ENCODE measurements around the gene SUV39H1.

Gene SUV39H1

DNA sequence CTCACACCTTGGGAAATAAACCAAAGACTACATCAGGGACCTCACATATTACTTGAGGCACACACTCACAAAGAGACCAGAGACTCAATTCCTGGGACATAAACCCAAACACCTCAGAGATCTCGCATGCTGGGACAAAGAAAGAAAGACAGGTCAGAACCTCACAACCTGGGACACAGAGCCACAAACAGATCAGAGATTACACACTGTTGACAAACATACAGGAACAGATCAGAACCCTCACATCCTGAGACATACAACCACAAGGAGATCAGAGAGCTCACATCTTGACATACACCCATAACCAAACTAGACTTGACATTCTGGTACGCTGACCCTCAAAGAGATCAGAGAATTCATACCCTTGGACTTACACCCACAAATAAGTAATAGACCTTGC is 17.3 kb downstream of the SUV39H1 start:
- DNase-seq (ENCODE audit: low spot score), result no peak

DNA sequence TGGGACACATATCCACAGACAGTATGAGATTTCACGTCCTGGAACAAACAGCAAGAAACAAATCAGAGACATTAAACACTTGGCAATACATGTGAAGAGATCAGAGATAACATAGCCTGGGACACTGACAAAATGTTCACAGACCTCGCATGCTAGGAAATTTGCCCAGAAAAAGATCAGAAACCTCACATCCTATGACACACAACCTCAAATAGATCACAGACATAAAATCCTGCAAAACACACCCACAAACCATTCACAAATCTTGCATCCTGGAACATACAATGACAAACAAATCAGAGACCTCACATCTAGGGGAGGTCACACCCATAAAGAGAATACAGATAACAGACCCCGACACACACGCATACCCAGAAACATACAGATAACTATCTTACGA is 18.0 kb downstream of the SUV39H1 start:
- DNase-seq (ENCODE audit: low spot score), result no peak

- DNase-seq (ENCODE audit: low spot score), result no peak
Observed at GRCh38 chrX:48715072-48715471, 18.5 kb downstream of the SUV39H1 start.

DNA sequence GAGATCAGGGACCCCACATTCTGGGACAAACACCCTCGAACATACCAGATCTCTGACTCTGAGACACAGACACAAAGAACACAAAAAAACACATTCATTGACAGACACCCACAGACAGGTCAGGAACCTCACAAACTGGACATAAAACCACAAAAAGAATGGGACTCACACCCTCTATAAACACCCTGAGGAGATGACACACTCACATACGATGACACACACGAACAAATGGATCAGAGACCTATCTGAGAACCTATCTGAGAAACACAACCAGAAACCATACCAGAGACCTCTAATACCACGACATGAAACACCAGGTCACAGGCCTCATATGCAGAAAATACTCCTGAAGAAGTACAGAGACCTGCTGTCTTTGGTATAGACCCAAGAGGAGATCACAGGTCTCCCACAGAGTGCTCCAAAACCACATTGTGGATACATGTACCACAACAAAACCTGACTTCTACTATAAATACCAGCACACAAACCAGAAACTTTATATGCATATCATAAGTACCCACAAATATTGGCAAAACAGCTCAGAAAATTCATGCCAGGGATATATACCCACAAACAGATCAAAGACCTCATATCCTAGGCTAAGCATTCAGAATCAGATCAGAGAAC is 19.5 kb downstream of the SUV39H1 start:
- no peak for DNase-seq (ENCODE audit: low spot score)

DNA sequence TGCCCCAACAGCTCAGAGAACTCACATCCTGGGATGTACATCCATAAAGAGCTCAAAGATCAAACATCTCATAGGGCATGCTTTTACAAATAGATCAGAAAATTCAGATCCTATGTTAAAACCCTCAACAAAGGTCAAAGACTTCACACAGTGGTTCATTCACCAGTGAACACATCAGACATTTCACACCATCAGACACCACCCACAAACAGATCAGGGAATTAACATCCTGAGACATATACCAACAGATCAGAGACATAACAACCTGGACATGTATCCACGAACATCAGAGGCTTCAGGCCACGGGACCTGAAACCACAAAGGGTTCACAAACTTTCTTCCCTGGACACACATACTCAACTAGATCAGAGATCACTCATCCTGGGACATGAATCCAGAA is 23.4 kb downstream of the SUV39H1 start:
- no peak for DNase-seq (ENCODE audit: low spot score)

GRCh38 chrX:48720577-48721250 is 24.2 kb downstream of the SUV39H1 start:
- no peak for DNase-seq (ENCODE audit: low spot score)

- DNase-seq (ENCODE audit: low spot score), result no peak
Observed at GRCh38 chrX:48721916-48722315, 25.4 kb downstream of the SUV39H1 start.

DNA sequence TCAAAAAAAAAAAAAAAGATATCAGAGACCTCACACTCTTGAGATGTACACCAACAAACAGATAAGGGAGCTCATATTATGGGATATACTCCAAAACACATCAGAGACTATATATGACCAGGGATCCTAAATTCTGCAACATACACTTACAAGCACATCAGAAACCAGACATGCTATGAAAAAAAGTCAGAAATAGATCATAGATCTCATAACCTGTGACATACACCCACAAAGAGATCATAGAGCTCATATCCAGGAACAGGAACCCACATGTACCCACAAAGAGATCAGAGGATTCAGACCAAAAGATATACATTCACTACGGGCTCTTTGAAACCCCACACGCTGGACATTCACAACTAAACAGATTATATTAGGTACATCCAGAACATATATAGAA is 30.1 kb downstream of the SUV39H1 start:
- DNase-seq (ENCODE audit: low spot score), result no peak

GRCh38 chrX:48728653-48729052 is 32.1 kb downstream of the SUV39H1 start:
- no peak for DNase-seq (ENCODE audit: low spot score)

DNA sequence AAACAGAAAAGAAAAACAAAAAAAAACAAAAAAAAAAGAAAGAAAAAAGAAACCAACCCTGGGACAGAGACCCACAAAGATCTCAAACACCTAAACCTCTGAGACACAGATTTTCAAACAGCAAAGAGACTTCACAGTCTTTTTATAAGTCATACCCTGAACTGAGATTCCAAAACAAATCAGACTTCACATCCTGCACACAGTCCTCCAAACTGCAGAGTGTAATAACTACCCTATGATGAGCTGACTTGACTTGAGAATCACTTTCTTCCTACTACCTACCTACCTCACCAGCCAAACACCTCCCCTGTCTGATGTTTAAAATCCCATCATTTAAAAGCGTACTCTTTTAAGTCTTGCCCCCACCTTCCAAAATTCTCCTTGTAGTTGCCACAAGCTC is 39.8 kb downstream of the SUV39H1 start:
- no peak for DNase-seq (ENCODE audit: low spot score)

DNA sequence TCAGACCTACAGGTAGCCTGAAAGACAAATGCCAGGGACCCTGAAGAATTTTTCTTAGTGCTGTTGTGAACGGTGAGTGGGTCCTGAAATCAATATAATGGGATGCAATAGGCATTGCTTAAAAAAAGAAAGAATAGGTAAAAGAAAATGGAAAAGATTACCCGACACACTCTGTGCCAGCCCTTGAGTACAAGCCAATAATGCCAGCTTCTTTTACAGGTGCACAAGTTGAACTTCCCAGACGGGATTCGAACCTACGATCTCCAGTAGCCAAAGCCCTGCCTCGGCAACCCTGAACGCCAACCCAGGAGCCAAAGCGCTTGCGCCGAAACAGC is 40.3 kb downstream of the SUV39H1 start:
- no peak for DNase-seq (ENCODE audit: low spot score)

DNA sequence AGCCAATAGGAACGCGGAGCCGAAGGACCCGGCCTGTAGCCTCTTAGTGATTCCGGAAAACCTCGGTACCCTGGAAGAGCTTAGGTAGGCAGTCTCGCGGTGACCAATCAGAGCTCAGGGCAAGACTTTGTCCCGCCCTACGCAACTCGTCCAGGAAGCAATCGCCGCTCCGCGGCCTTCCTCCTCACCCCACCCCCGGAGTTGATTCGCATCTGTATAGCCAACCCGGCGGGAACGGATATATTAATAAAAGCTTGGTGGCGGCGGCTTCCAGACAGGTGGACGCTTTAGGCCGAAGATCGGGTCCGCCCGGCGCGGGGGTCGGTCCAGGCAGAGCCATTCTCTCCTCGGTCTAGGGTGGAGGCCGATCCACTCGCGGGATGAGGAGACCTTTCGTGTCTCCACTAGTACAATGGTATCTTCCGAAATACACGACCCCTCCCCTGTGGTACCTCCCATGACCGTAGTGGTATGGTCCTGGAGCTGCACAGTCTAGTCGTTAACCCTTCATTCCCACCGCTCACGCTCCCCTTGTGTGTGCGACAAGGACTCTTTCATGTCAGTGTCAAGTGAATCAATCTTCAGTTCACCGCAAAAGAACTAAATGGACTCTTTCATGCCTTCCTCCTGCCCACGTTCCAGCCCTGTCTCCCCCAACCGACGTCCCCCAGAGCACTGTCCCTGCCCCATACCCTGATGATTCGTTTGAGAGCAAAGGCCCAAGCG is 40.8 kb downstream of the SUV39H1 start:
- peak; percentile 92 for DNase-seq (ENCODE audit: low spot score)

DNA sequence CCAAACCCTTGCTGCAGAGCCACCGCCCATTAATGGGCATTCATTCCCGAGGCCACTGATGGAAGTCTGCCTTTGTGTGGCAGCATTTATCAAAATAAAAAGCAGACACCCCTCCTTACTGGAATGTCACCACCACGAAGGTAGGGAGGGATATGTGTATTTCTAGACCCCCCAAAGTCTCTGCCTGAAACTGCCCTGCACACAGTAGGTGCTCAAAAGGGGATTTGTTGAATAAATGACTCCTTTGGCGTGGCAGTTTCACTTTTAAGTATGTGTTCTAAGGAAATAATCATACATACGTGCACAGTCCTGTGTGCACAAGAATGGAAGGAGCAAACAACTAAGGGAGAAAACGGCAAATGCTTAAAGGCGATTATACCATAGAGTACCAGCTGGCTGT is 41.4 kb downstream of the SUV39H1 start:
- no peak for DNase-seq (ENCODE audit: low spot score)

- DNase-seq (ENCODE audit: low spot score), result no peak
Observed at GRCh38 chrX:48741834-48742233, 45.3 kb downstream of the SUV39H1 start.

- DNase-seq (ENCODE audit: low spot score), result no peak
Observed at GRCh38 chrX:48745222-48745621, 48.7 kb downstream of the SUV39H1 start.

DNA sequence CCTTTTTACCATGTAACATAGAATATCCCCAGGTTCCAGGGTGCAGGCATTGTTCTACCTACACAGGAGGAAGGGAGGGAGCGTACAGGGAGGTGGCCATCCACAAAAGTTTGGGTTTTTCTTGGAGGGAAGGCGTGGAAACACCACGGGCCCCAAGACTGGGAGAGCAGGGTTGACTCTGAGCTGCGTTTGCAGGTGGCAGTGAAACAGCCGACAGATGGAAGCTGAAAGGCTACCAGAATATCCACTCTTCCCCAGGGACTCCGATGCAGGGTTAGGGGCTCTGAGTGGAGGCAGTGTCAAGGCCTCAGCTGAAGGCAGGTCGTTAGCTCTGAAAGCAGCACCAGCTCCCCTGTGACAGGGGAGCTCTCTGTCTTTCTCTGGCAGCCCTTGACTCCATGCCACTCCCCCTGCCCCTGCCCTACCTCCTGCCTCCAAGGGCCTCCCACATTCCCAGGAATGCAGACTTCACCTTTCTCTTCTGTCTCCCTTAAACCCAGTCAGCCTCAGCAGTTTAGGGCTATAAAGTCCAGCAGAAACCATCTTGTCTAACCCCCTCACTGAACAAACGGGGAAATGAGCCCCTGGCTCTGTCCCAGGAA is 51.0 kb downstream of the SUV39H1 start:
- no peak for DNase-seq (ENCODE audit: low spot score)

DNA sequence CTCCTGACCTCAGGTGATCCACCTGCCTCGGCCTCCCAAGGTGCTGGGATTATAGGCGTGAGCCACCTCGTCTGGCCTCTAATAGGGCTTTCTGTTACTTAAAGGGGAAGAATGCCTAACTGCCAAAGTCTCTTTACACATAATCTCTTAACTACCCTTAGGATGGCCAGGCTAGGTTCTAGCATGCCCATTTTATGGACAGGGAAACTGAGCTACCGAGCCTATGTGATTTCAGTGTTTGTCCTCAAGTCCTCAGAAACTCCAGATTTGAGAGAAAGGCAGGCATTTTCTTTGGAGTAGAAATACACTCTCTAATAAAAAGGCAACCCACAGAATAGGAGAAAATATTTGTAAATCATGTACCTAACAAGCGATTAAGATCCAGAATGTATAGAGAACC is 52.6 kb downstream of the SUV39H1 start:
- no peak for DNase-seq (ENCODE audit: low spot score)

DNA sequence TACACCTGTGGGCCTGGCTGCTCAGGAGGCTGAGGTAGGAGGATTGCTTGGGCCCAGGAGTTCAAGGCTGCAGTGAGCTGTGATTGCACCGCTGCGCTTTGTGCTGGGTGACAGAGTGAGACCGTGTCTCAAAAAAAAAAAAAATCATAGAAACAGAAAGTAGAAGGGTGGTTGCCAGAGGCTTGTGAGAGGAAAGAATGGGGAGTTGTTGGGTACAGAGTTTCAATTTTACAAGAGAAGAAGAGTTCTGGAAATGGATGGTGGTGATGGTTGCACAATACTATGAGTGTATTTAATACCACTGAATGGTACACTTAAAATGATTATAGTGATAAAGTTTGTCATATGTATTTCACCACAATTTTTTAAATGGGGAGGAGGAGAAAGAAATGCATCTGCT is 54.8 kb downstream of the SUV39H1 start:
- no peak for DNase-seq (ENCODE audit: low spot score)

- DNase-seq (ENCODE audit: low spot score), result no peak
Observed at GRCh38 chrX:48752498-48752897, 56.0 kb downstream of the SUV39H1 start.

DNA sequence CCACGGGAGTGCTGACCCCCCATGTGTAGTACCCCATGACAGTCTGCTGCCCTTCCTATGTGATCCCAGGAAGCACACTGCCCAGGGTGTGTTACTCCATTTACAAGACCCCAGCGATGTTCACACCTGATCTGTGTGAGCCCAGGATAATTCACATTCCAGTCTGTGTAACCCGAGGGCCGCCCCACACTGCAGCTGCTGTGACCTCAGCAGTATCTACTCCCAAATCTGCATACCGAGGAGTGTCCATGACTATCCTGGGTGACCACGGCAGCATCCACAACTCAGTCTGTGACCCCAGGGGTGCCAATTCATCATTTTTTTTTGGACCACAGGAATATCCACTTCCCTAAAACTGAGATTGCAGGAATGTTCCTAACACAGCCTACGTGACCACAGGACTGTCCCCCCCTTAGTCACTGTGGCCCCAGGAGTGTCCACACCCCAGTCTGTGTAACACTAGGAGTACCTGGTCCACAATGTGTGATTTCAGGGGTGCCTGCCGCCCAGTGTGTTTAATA is 57.2 kb downstream of the SUV39H1 start:
- no peak for DNase-seq (ENCODE audit: low spot score)

GRCh38 chrX:48754238-48754637 is 57.7 kb downstream of the SUV39H1 start:
- DNase-seq (ENCODE audit: low spot score), result no peak

Measured in D341Med (cell line).